Gastrocnemius medialis (tissue), 4 donors: ENCODE results near the gene KLHL29. TPM values are rescaled to one million over a fixed set of nuclear protein-coding genes. Genes with fewer than 3 reads are reported as not detected.

Experiments used
- ATAC-seq, 2 donors: fragments of 150-250 bp; one replicate each; pipeline ENCODE4 v1.9.1; 2016
- DNase-seq, 2 donors: peaks; one replicate each; pipeline ENCODE4 v3.0.0-alpha.2; 2019
- H3K27ac ChIP-seq, 4 donors: fragments of 200-600 bp; sonication (generic); 1 replicate in 1 of 4; 2 replicates in 3 of 4; pipeline ENCODE4 v1.5.1; 2016 to 2018; ENCODE audit warnings: mild to moderate bottlenecking in 2 of 4, moderate library complexity in 1 of 4
- H3K27me3 ChIP-seq, 3 donors: fragments of 200-600 bp; sonication (generic) in 2 of 3; 1 replicate in 1 of 3; 2 replicates in 2 of 3; pipeline versions ENCODE4 v1.5.1 to v1.6.0; 2016 to 2019; ENCODE audit warnings: mild to moderate bottlenecking in 1 of 3, moderate library complexity in 1 of 3
- H3K36me3 ChIP-seq, 2 donors: fragments of 200-600 bp; sonication (generic) in 1 of 2; one replicate each; pipeline ENCODE4 v1.5.1; 2017 to 2018
- H3K4me1 ChIP-seq, 2 donors: fragments of 200-600 bp; sonication (generic) in 1 of 2; one replicate each; pipeline ENCODE4 v1.5.1; 2016 to 2017; ENCODE audit warnings: mild to moderate bottlenecking in 2 of 2
- H3K4me3 ChIP-seq, 4 donors: fragments of 200-600 bp; sonication (generic) in 3 of 4; 1 replicate in 1 of 4; 2 replicates in 3 of 4; pipeline ENCODE4 v1.5.1; 2016 to 2019; ENCODE audit warnings: mild to moderate bottlenecking in 2 of 4
- H3K9me3 ChIP-seq, 3 donors: fragments of 200-600 bp; sonication (generic) in 2 of 3; 1 replicate in 1 of 3; 2 replicates in 2 of 3; pipeline ENCODE4 v1.5.1; 2016 to 2019
- CTCF ChIP-seq, 5 experiments: fragments of 450-650 bp in 3 of 5; fragments of 200-600 bp in 2 of 5; sonication (generic) in 2 of 5; IDR thresholded peaks in 4 of 5; conservative IDR thresholded peaks in 1 of 5; 1 replicate in 4 of 5; 2 replicates in 1 of 5; pipeline ENCODE4 v1.5.1; 2016 to 2019; ENCODE audit warnings: antibody characterized with exemption in 5 of 5, mild to moderate bottlenecking in 3 of 5, moderate library complexity in 3 of 5
- POLR2A ChIP-seq, 2 donors: fragments of 450-650 bp; IDR thresholded peaks; one replicate each; pipeline ENCODE4 v1.6.1; 2017; ENCODE audit warnings: antibody characterized with exemption in 2 of 2, mild to moderate bottlenecking in 2 of 2, moderate library complexity in 2 of 2
- in situ Hi-C, 4 donors: fragments of 200-750 bp; cut with MboI; loops; one replicate each; pipeline versions ENCODE4 v1.15.0 to v1.8.0; 2017; ENCODE audit warnings: low sequenced_read_pairs in 4 of 4
- intact Hi-C: fragments of 100-400 bp; cut with DNase I; formaldehyde crosslinking; loops from one replicate; pipeline ENCODE4 v1.15.1; 2023; ENCODE audit warnings: low total_unique reads
- total RNA-seq, 4 donors: library from RNA; depleted of rRNA; stranded (reverse); fragments of >200 nt; gene quantifications; one replicate each; pipeline versions ENCODE4 v1.1.0 to v1.2.3, GENCODE V29; 2016

Gene KLHL29
- total RNA-seq, 4 donors from 2014 or later: 4.3 to 24.9 (median 8.7) TPM

- ATAC-seq: no peak
- H3K27me3 ChIP-seq: no peaks in the 10 kb centered on the region
- H3K4me3 ChIP-seq: no peak overlapping the region
- intact Hi-C loops (no loop called here), in situ Hi-C loops (no loop called here)
- H3K36me3 ChIP-seq: no peaks in the 10 kb centered on the region
- peaks cover 17 to 19% of the 10 kb centered on the region in 2 donors for H3K4me1 ChIP-seq
- H3K9me3 ChIP-seq: no peaks in the 10 kb centered on the region
- TF ChIP-seq CTCF (IDR thresholded peaks at IDR 0.05 in 4 of 5, conservative IDR thresholded peaks at IDR 0.05 in 1 of 5) (no peak), POLR2A (IDR thresholded peaks at IDR 0.05) (no peak)
- H3K27ac ChIP-seq: no peak overlapping the region
- DNase-seq: no peak
Observed at GRCh38 chr2:23497536-23497935, 112.6 kb downstream of the KLHL29 start.

- no peaks in the 10 kb centered on the region for H3K27me3 ChIP-seq
- H3K4me3 ChIP-seq: no peak overlapping the region
- peak overlapping the region; percentile 62 to 79 (median 72) for H3K27ac ChIP-seq
- intact Hi-C loops: no loop called here
- H3K36me3 ChIP-seq: no peaks in the 10 kb centered on the region
- ATAC-seq (peak; percentile 16 to 28), DNase-seq (no peak)
- TF ChIP-seq CTCF (IDR thresholded peaks at IDR 0.05 in 4 of 5, conservative IDR thresholded peaks at IDR 0.05 in 1 of 5) (no peak), POLR2A (IDR thresholded peaks at IDR 0.05) (no peak)
- H3K9me3 ChIP-seq: no peaks in the 10 kb centered on the region
- in situ Hi-C loops: no loop called here
- H3K4me1 ChIP-seq: peaks cover 17 to 19% of the 10 kb centered on the region in 2 donors
Observed at GRCh38 chr2:23498943-23499342, 114.0 kb downstream of the KLHL29 start.

DNA sequence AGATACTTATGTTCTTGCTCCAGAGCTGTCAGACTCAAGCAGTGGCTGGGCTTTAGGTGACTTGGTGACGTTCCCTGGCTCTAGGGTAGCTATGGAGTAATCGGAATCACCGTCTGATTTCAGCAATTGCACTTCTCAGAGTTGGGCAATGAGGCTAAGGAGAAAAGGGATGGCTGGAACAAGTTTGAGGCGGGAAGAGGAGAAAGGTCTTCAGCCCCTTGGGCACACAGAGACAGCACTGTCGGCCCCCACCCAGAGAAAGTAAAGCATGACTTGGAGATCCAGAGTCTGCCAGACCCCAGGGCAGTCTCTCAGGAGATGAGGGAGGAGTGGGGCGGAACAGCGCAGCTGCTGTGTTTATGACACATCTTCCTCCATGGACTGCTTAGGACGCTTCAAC lies 114.5 kb downstream of the KLHL29 start:
- no peak overlapping the region for H3K4me3 ChIP-seq
- H3K9me3 ChIP-seq: no peaks in the 10 kb centered on the region
- DNase-seq (peak in 1 of 2 donors; percentile 73), ATAC-seq (peak; percentile 73 to 85)
- no peaks in the 10 kb centered on the region for H3K27me3 ChIP-seq
- no peaks in the 10 kb centered on the region for H3K36me3 ChIP-seq
- TF ChIP-seq CTCF (IDR thresholded peaks at IDR 0.05 in 4 of 5, conservative IDR thresholded peaks at IDR 0.05 in 1 of 5): no peak
- TF ChIP-seq POLR2A (IDR thresholded peaks at IDR 0.05): no peak
- H3K4me1 ChIP-seq: peaks cover 19 to 20% of the 10 kb centered on the region in 2 donors
- intact Hi-C loops (no loop called here), in situ Hi-C loops (no loop called here)
- peak overlapping the region; percentile 62 to 79 (median 72) for H3K27ac ChIP-seq

GRCh38 chr2:23500836-23501235 lies 115.9 kb downstream of the KLHL29 start:
- intact Hi-C loops (no loop called here), in situ Hi-C loops (no loop called here)
- H3K27ac ChIP-seq: no peak overlapping the region
- ATAC-seq (no peak), DNase-seq (no peak)
- H3K4me3 ChIP-seq: no peak overlapping the region
- peaks cover 17 to 20% of the 10 kb centered on the region in 2 donors for H3K4me1 ChIP-seq
- H3K9me3 ChIP-seq: no peaks in the 10 kb centered on the region
- TF ChIP-seq POLR2A (IDR thresholded peaks at IDR 0.05) (no peak), CTCF (IDR thresholded peaks at IDR 0.05 in 4 of 5, conservative IDR thresholded peaks at IDR 0.05 in 1 of 5) (no peak)
- no peaks in the 10 kb centered on the region for H3K27me3 ChIP-seq
- H3K36me3 ChIP-seq: no peaks in the 10 kb centered on the region

GRCh38 chr2:23502096-23502495 lies 117.1 kb downstream of the KLHL29 start:
- in situ Hi-C loops: no loop called here
- Histone ChIP-seq H3K27me3 (no peaks in the 10 kb centered on the region), H3K36me3 (no peaks in the 10 kb centered on the region), H3K4me1 (peaks cover 11 to 16% of the 10 kb centered on the region in 2 donors), H3K27ac (no peak overlapping the region), H3K4me3 (no peak overlapping the region), H3K9me3 (no peaks in the 10 kb centered on the region)
- intact Hi-C loops: no loop called here
- TF ChIP-seq CTCF (IDR thresholded peaks at IDR 0.05 in 4 of 5, conservative IDR thresholded peaks at IDR 0.05 in 1 of 5) (no peak), POLR2A (IDR thresholded peaks at IDR 0.05) (no peak)
- ATAC-seq: no peak
- DNase-seq: no peak
